Vagina (tissue), 2 donors: ENCODE data around the gene USP54.

Source experiments
- POLR2AphosphoS5 ChIP-seq, 2 donors: sonication (generic); formaldehyde crosslinking; IDR thresholded peaks; one replicate each; pipeline ENCODE4 v1.9.0; 2017; ENCODE audit warnings: antibody characterized with exemption in 2 of 2, mild to moderate bottlenecking in 2 of 2, low read depth in 1 of 2; ENCODE audit not compliant: insufficient read depth in 1 of 2
- TF ChIP-seq, protein P1 (sequence below), 3 experiments: fragments of 450-650 bp in 2 of 3; fragments of 200-600 bp in 1 of 3; sonication (generic) in 1 of 3; IDR thresholded peaks; one replicate each; pipeline ENCODE4 v1.5.1; 2017 to 2019; ENCODE audit warnings: antibody characterized with exemption in 3 of 3, mild to moderate bottlenecking in 2 of 3, moderate library complexity in 2 of 3

DNA sequence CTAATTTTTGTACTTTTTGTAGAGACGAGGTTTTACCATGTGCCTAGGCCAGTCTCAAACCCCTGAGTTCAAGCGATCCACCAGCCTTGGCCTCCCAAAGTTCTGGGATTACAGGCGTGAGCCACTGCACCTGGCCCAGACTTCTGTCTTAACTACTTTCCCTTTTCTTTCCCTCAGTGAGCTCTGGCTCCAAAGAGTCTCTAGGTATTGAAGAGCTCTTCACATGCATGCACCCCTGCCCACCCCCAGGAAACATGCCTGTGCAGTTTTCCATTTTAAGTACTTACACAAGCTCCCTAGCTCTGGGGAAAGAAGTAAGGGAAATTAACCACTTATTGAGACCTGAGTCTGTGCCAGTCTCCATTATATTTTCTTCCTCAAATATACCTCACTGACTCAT is 48.1 kb upstream of the USP54 start:
- TF ChIP-seq POLR2AphosphoS5 (IDR thresholded peaks at IDR 0.05; ENCODE audit: insufficient read depth in 1 of 2, low read depth in 1 of 2), result no peak
- TF ChIP-seq, protein P1, sequence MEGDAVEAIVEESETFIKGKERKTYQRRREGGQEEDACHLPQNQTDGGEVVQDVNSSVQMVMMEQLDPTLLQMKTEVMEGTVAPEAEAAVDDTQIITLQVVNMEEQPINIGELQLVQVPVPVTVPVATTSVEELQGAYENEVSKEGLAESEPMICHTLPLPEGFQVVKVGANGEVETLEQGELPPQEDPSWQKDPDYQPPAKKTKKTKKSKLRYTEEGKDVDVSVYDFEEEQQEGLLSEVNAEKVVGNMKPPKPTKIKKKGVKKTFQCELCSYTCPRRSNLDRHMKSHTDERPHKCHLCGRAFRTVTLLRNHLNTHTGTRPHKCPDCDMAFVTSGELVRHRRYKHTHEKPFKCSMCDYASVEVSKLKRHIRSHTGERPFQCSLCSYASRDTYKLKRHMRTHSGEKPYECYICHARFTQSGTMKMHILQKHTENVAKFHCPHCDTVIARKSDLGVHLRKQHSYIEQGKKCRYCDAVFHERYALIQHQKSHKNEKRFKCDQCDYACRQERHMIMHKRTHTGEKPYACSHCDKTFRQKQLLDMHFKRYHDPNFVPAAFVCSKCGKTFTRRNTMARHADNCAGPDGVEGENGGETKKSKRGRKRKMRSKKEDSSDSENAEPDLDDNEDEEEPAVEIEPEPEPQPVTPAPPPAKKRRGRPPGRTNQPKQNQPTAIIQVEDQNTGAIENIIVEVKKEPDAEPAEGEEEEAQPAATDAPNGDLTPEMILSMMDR (IDR thresholded peaks at IDR 0.05), result no peak
